Thoracic aorta (tissue), 2 donors: ENCODE measurements around the gene UBALD2. TPM values are rescaled to one million over a fixed set of nuclear protein-coding genes. Genes with fewer than 3 reads are reported as not detected.

Experiments used
- ATAC-seq: fragments of 150-250 bp; one replicate; pipeline ENCODE4 v1.8.0; 2017; ENCODE audit warnings: low read depth; ENCODE audit not compliant: insufficient number of reproducible peaks, low FRiP score
- DNase-seq: peaks from one replicate; pipeline ENCODE4 v3.0.0-alpha.2; 2020; ENCODE audit warnings: low spot score
- H3K27ac ChIP-seq, 2 donors: fragments of 200-600 bp; sonication (generic); 1 replicate in 1 of 2; 2 replicates in 1 of 2; pipeline ENCODE4 v1.5.1; 2016; ENCODE audit warnings: mild to moderate bottlenecking in 2 of 2, moderate library complexity in 2 of 2
- H3K27me3 ChIP-seq: fragments of 200-600 bp; sonication (generic); replicated peaks from 2 replicates; pipeline ENCODE4 v1.6.0; 2016; ENCODE audit warnings: mild to moderate bottlenecking; ENCODE audit not compliant: insufficient read depth
- H3K36me3 ChIP-seq: fragments of 200-600 bp; sonication (generic); one replicate; pipeline ENCODE4 v1.5.1; 2016
- H3K4me1 ChIP-seq, 2 donors: fragments of 200-600 bp; sonication (generic); 1 replicate in 1 of 2; 2 replicates in 1 of 2; pipeline versions ENCODE4 v1.5.1 to v1.6.0; 2016; ENCODE audit warnings: low read depth in 2 of 2, mild to moderate bottlenecking in 1 of 2; ENCODE audit not compliant: control insufficient read depth in 1 of 2
- H3K4me3 ChIP-seq: fragments of 200-600 bp; sonication (generic); 2 replicates; pipeline ENCODE4 v1.5.1; 2016; ENCODE audit warnings: mild to moderate bottlenecking
- H3K9me3 ChIP-seq: fragments of 200-600 bp; sonication (generic); 2 replicates; pipeline ENCODE4 v1.5.1; 2016
- CTCF ChIP-seq: fragments of 200-600 bp; sonication (generic); IDR thresholded peaks from one replicate; pipeline ENCODE4 v1.5.1; 2019; ENCODE audit warnings: antibody characterized with exemption
- total RNA-seq, 2 donors: library from RNA; depleted of rRNA; stranded (reverse); fragments of >200 nt; gene quantifications; one replicate each; pipeline versions ENCODE4 v1.1.0 to v1.2.3, GENCODE V29; 2016

UBALD2 gene
- total RNA-seq, 2 donors from 2014 or later, result 9.9 to 14.9 TPM

GRCh38 chr17:76237859-76238313, 27.3 kb upstream of the UBALD2 start:
- DNase-seq (no peak), ATAC-seq (no peak)
- Histone ChIP-seq H3K4me1 (peaks cover 9 to 18% of the 10 kb centered on the region in 2 donors), H3K4me3 (no peak overlapping the region), H3K9me3 (no peaks in the 10 kb centered on the region), H3K27me3 (no peaks in the 10 kb centered on the region), H3K27ac (no peak overlapping the region), H3K36me3 (no peaks in the 10 kb centered on the region)
- TF ChIP-seq CTCF, result no peak

GRCh38 chr17:76238847-76239537, 26.2 kb upstream of the UBALD2 start:
- no peak overlapping the region for H3K4me3 ChIP-seq
- no peaks in the 10 kb centered on the region for H3K36me3 ChIP-seq
- no peak for ATAC-seq
- no peaks in the 10 kb centered on the region for H3K9me3 ChIP-seq
- peaks cover 9 to 18% of the 10 kb centered on the region in 2 donors for H3K4me1 ChIP-seq
- DNase-seq, result no peak
- no peak overlapping the region for H3K27ac ChIP-seq
- no peak for TF ChIP-seq CTCF
- no peaks in the 10 kb centered on the region for H3K27me3 ChIP-seq

GRCh38 chr17:76239538-76240274, 25.4 kb upstream of the UBALD2 start:
- TF ChIP-seq CTCF, result no peak
- Histone ChIP-seq H3K9me3 (no peaks in the 10 kb centered on the region), H3K4me1 (peaks cover 9 to 18% of the 10 kb centered on the region in 2 donors), H3K27ac (no peak overlapping the region), H3K36me3 (no peaks in the 10 kb centered on the region), H3K4me3 (peak overlapping the region; percentile 63), H3K27me3 (no peaks in the 10 kb centered on the region)
- ATAC-seq, result no peak
- DNase-seq, result no peak

GRCh38 chr17:76240461-76241203, 24.5 kb upstream of the UBALD2 start, which contains the start of gene RNF157:
Gene RNF157, minus strand, starts transcription at chr17:76240493. Its CDS starts 253 bp downstream, at chr17:76240240.
- Histone ChIP-seq H3K36me3 (no peaks in the 10 kb centered on the region), H3K9me3 (no peaks in the 10 kb centered on the region), H3K4me1 (peaks cover 9 to 18% of the 10 kb centered on the region in 2 donors), H3K27me3 (no peaks in the 10 kb centered on the region), H3K4me3 (peak within 1 kb of the TSS; percentile 83), H3K27ac (no peak within 1 kb of the TSS)
- no peak for TF ChIP-seq CTCF
- DNase-seq (no peak), ATAC-seq (peak; percentile 58)

- no peak for ATAC-seq
- DNase-seq, result no peak
- Histone ChIP-seq H3K27me3 (no peaks in the 10 kb centered on the region), H3K36me3 (no peaks in the 10 kb centered on the region), H3K4me3 (peak overlapping the region; percentile 83), H3K4me1 (peaks cover 9 to 18% of the 10 kb centered on the region in 2 donors), H3K9me3 (no peaks in the 10 kb centered on the region), H3K27ac (no peak overlapping the region)
- TF ChIP-seq CTCF, result no peak
Observed at GRCh38 chr17:76241204-76241538, 24.0 kb upstream of the UBALD2 start.
